Measurements from ENCODE around the gene SLC41A3.
"Not testable (repeated sequence)": the region's sequence is repeated elsewhere in the genome, so short reads cannot be mapped to it uniquely, and the experiment has no call there.

The SLC41A3 gene

DNA sequence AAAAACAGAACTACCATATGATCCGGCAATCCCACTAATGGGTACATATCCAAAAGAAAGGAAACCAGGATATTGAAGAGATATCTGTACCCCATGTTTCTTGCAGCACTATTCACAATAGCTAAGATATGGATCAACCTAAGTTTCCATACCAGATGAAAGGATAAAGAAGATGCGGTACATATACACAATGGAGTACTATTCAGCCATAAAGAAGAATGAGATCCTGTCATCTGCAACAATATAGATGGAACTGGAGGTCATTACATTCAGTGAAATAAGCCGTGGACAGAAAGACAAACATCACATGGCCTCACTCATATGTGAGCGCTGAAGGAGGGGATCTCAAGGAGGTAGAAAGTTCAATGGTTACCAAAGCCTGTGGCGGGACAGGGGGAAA, 3.0 kb downstream of the SLC41A3 start:
- no peak for DNase-seq

DNA sequence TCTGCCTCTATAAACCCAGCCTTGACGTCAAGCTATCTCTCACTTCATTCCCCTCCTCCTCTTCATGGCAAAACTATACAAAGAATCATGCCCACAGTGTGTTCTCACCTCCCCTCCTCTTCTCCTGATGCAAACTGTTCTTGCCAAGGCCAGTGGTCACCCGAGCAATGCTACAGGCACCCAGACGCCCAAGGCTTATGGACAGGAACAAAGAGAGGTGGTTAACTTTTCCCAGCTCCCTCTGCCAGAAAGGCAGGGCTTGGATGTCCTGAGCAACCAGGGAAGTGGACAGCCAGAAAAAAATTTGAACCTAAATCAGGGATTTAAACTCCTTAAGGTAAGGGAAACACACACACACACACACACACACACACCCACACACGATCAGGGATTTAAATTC, 5.1 kb downstream of the SLC41A3 start:
- DNase-seq: no peak

DNA sequence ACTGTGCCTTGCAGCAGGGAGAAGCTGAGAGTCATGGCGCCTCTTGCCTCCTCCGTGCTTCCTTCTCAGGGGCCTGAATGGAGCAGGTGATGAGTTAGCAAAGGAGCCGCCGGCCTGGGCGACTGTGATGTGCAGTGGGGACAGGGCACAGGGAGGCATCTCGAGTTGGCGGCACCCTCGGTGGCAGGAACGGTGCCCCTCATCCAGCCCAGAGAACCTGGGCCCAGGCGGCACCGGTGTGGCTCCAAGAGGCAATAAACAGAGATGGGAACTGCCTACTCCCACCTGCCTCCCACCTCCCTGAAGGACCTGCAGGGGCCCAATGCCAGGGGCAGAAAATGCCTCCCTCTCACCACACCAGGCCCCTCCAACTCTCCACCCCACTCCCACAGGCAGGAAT, 6.2 kb downstream of the SLC41A3 start:
- no peak for DNase-seq

DNA sequence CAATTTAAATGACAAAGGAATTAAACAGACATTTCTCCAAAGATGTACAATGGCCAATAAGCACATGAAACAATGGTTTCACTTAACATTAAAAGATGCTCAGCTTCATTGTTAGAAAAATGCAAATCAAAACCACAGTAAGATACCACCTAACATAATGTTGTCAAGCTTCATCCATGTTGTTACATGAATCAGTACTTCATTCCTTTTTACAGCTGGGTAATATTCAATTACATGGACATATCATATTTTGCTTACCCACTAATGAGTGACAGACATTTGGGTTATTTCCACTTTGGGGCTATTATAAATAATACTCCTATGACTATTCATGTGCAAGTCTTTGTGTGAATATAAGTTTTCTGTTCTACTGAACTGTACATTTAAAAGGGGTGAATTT, 7.8 kb downstream of the SLC41A3 start:
- DNase-seq: no peak

DNA sequence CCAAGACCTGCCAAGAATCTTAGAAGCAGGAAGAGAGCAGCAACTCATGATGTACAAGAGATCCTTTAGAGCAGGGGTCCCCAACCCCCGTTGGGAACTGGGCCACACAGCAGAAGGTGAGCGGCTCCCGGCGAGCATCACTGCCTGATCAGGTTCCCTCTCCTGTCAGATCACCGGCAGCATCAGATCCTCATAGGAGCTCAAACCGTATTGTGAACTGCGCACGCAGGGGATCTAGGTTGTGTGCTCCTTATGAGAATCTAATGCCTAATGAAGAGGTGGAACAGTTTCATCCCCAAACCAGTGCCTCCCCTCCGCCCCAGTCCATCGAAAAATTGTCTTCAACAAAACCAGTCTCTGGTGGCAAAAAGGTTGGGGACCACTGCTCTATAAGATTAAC, 13.8 kb downstream of the SLC41A3 start:
- DNase-seq: no peak

DNA sequence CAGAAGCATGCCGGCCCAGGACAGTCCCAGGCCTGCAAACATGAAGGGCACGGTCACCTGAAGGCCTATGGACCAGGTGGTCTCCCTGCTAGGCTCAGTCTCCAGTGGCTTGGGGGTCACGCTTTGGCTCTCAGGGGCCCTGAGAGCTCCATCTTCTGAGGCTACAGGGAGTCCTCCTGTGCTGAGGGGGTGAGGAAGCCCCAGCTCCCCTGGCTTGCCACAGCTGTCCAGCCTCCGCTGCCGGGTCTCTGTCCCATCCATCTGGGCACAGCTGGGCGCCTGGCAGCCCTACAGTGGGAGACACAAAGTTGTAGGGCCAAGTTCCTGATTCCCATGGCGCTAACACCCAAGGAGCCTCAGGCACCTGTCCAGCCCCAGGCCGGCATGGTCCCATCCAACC, 16.0 kb downstream of the SLC41A3 start:
- no peak for DNase-seq

DNA sequence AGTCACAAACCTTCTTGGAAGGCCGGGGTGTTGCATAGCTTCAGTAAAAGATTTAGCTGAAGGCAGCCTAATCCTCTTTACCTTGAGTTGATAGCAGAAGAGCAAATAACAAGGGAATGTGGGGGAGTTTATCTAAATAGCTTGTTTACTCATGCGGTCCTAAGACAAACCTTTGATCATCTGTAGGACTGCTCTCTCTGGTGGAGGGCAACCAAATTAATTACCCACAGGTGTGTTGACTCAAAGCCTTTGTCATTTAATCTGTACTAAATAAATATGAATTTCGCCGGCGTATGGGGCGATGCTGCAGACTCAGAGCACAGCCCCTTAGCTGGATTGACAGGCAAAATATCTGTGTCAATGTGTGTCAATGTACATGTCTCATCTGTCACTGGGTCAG, 17.2 kb downstream of the SLC41A3 start:
- DNase-seq: not testable (repeated sequence)

DNA sequence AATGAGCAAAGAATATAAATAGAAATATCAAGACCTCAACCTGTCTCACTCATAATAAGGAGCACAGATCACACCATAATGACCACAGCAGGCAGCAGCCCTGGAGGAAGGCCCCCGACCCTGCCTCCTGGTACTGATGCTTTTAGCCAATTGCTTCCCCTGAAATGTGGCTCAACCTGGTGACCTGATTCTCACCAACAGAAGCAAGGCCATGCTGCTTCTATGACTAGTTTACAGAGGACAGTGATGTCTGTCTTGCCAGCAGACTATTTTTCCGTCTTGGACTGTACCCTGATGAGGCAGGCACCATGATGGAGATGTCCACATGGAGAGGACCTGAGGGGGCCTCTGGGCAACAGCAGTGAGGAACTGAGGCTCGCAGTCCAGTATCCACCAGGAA, 18.0 kb downstream of the SLC41A3 start:
- no peak for DNase-seq

DNA sequence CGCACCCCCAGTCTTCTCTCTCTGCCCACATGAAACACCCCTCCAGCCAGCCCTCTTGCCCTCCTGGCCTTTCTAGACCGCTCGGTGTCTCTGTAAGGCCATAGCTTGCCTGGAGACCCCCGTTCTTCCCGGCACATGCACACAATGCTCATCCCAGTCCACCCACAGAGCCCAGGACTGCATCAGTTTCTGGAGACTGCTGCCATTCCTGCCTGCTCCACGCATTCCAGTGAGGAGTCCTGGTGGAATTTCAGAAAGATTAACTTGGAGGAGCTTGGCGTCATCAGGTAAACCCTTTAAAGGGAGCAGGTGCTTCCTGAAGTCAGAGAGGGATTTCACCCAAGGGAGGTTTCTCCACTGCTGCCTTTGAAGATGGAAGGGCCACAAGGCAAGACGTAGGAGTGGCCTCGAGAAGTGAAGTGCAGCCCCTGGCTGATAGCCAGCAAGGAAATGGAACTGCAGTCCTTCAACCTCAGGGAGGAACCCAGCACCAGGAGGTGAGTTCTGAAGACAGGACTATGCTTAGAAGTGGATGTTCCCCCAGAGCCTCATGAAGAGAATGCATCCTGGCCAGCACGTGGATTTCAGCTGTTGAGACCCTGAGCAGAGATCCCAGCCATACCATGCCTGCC, 19.2 kb downstream of the SLC41A3 start:
- no peak for DNase-seq

DNA sequence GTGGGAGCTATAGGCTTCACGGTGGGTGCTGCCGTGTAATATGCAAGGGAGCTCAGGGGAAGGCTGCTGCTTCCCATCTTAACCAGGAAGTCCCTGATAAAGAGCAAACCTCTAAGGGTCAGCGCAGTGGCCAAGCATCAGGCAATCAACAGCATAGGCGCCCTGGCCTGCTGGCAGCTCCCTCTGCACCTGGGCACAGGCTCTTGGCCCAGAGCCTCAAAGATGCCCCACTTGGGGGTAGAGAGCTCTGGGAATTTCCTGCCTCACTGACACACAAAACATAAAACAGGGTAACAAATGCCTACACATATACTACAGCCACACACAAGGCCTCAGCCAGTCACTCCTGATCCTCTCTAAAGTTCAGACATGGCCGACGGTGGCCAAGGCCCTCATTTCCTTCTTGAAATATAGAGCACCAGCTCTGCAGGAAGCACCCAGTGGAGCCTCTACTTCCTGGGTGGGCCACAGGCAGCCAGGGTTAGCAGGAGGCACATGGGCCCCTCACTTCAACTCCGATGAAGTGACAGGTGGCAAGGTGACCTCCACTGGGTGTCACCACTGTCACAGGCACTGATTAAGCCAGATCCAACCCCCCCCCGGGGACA, 20.5 kb downstream of the SLC41A3 start:
- no peak for DNase-seq

DNA sequence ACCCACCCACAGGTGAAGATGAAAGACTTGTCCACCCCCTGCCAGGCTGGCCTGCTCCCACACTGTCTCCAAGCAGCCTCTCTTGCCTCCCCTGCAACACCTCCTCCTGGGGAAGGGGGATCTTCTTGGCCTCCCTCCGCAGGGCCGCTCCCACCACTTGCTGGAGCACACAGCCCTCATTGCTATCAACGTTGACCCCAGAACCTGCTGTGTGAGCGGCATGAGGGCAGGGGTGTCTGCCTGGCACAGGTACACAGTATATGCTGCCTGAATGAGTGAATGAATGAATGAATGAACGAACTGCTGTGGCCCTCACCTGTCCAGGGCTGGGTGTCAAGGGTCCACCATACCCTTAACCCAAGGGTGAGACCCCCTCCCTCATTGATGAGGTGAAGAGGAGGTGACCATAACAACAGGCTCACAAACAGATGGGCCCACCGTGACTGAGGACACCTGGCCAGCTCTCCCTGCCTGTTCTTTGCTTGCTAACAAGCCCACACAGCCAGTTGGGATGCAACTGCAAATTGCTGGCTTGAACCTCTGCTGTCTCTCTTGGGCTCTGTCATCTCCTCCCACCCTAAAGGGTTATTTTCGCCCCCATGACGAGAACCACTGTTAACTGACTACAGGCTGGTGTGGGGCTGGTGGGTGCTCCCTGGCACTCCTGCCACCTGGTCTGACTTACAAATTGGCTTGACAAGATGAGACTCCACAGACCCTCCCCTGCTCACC, 22.5 kb downstream of the SLC41A3 start:
- no peak for DNase-seq

DNA sequence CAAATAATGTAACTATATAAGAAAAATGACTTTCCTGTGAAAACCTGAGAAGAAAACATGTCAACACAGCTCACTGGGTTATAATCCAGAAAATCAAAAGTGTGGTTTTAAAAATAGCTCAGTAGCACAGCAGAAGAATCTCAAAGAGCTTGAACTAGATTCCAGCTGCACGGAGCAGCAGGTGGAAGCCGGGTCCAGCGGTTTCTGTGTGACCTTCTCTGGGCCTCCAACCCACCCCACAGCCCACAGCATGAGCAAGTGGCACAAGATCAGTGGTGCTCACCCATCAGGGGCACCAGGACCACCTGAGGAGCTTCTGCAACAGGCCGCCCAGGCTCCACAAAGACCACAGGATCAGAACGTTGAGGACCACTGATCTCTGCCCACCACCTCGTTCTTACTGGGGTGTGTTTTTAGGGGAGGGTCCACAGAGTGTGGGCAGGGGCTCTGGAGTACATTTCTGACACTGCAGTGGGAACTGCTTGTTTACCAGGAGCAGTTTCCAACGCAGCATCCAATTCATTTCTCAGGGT, 23.2 kb downstream of the SLC41A3 start:
- no peak for DNase-seq

DNA sequence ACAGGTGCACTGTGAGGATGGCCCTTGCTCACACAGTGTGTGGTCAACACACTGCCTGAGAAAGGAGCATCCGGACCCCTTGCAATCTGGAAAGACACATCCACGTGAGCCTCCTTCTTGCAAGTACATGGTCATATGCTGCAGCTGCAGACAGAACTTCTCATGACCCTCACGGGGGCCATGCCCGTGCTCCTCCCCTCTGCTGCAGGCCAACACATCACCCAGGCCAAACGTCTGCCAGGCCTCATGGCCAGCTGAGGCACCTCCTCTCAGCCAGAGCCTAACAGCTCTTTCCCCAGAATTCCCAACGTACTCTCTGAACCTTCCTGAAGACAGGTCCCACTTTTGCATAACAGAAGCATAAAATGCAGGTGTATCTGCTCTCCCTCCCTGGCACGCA, 25.3 kb downstream of the SLC41A3 start:
- DNase-seq: no peak

DNA sequence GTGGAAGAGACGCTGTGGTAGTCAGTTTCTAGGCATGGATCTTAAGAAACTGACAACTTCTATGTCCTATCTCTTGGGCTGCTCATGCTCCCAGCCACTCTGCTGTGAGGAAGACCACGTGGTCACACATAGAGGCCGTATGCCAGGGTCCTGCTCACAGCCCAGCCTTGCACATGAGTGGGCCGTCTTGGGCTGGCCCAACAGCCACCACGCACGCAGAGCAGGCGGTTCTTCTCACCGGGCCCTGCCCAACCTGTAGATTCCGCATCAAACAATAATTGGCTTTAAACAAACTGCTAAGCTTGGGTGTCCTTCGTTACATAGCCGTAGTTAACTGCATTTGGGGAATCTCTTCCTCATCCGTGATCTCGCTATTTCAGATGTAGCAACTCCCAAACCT, 26.0 kb downstream of the SLC41A3 start:
- no peak for DNase-seq

DNA sequence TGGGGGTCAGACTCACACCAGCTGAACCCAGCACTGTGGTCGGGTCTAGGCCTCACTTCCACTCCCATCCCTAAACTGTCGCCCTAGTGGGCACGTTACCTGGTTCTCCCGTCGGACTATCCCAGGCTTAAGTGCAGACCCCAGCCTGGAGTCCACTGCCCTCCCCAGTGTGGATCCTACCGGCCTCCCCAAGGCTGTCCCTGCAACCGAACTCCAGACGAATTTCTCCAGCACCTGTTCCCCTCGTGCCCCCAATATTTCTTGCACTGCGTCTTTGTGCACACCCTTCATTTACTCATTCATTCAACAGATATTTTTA, 26.5 kb downstream of the SLC41A3 start:
- no peak for DNase-seq

DNA sequence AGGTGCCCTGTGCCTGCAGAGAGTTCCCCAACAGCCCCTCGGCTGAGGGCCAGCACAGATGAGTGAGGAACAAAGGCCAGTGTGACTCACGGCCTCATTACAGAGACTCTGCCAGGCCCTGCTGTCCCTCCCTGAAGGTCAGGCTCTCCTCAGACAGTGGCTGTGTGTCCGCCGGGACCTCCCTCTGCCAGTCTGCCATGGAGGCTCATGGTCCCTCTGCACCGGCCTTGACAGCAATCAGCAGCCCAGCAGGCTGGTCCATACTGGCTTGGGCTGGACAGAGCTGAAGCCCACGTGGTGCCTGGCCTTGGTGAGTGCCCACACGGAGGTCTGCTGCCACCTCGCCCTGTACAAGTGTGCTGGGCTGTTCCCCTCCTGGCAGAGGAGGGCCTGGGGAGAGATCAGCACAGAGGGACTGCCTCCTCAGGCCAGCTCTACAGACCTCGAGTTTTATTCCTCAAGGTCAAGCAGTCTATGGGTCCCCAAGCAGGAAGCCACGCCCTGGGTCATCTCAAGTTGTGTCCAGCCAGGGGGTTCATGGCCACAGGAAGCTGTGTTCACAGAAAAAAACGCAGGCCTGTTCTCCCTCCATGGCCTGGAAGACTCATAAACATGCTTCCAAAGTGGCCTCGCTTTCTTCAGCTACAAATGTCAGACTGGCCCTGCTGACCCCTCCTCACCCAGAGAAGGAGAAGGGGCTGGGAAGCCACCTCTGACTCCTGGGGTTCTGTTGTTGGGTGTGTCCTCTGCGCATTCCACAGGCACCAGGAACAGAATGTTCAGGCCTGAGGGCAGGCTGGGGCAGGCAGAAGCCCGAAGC, 27.0 kb downstream of the SLC41A3 start:
- DNase-seq: no peak

DNA sequence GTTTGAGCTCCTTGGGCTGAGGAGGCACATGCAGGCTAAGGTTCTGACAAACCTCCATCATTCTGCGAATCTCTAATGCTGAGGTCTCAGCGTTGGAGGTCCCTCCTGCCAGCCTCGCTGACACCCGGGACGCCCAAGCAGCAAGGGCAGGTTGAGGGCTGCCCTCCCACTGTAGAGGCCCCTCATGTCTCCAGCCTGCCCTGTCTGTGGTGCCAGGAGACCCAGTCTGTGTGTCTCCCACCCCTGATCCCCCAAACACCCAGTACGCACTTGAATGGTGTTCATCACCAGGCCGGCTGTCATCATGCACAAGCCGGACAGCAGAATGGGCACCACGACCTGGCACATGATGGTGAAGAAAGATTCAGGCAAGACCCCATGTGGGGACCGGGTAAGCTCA, 27.8 kb downstream of the SLC41A3 start:
- no peak for DNase-seq

DNA sequence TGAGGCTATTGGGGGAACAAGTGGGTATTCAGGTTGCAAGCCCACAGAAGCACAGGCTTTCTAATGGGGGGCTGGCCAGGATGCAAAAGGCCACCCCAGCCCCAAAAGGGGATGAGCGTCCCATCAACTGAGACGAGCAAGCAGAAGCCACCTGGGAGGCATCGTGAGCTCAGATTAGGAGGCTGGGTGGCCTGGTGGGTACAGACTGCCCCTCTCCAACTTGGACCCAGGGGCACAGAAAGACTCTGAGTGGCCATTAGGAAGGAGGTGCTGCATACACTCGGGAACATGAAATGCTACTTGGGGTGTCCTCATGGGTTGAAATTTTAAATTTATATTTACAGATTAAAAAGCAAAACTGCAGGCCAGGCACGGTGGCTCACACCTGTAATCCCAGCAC, 29.1 kb downstream of the SLC41A3 start:
- DNase-seq: no peak

DNA sequence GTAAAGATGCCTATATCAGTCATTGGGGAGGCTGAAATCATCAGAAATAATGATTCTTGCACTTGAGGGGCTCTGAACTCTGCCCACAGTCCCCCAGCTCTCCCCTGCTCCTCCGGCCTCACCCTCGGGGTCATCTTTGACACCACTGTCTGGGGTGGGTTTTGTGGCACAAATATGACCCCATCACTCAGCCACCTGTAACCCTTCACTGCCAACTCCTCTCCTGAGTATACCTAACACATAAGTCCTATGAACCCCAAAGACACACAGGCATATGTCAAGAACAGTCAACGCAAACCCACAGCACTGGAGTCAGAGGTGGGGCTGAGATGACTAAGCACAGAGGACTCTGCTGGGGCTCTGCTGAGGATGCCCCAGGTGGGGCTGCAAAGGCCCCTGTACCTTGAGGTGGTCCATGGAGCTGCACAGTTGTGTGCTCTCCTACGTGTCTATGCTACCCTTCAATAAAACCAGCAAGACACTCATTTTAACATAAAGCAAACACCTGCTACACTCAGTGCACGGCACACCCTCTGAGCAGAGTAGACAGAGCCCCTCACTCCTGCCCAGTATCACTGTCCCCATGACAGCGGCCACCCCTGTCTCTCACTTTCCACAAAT, 29.9 kb downstream of the SLC41A3 start:
- no peak for DNase-seq

DNA sequence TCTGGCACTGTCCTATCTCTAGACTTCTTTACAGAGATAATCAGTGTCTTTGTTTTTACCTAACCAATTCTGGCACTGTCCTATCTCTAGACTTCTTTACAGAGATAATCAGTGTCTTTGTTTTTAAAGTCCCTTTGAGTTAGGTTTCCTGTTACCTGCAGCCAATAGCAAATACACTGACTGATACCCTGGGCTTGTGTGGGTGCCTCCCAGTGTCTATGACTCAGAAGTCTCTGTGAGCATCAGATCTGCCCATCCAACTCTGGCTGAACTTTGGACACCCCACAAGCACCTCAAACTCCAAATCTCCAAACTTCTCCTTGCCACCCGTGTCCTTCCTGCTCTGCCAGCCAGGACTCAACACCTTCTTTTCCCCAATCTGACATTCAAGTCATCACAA, 30.4 kb downstream of the SLC41A3 start:
- DNase-seq: no peak

DNA sequence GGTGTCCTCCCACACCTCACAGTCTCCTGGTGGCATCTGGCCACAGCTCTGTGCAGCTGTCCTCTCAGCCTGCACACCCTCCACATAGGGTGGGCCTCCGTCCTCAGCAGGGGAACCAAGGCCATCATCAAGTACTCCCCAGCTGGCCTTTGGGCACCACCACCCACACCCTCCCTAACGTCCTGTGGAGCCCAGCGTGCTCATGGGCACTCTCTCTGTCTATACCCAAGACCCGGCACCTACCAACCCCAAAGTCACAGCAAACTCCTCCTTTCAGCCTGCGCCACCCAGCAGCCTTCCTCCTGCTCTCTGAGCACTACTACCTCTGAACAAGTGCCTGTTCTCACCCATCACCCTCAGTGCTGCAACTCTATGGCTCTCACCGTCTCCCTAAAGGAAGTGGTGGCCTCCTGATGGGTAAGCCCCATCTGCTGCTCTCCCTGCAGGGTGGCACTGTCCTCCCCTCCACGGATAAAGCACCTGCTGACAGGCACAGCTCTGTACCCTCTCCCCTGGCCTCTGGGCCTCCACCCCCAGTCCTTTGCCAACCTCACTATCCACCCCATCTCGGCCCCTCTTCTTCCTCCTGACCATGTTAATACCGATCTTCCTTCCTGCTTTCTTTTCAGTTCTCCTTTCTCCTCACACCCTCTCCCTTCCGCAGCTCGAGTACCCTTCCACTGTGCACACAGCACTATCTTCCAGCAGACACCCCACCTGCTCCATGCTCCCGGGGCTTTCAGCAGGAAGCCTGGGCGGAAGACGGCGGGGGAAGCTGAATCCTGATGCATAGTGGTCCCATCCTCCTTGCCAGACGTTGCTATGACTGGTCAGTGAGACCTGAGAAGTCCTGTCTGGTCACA, 31.5 kb downstream of the SLC41A3 start:
- DNase-seq: no peak

DNA sequence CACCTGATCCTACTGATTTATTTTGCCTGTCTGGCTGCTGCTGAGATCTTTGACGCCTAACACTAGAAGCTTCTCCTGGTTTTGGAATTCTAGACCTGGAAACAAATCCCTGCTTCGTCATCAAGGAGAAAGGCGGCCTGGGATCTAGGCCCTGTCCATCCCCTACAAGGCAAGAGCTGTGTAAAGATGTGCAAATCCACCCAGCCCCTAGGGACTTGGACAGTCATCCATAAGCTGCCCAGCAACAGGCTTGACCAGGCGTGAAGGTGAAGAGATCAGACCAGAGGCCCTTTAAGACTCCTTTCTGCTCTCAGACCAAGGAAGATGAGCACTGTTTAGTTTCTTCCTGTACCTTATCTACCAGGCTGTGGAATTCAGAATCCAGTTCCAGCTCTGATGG, 32.2 kb downstream of the SLC41A3 start:
- DNase-seq: no peak

Data from activated CD4-positive, alpha-beta T cell treated with anti-CD3 and anti-CD28 coated beads, Interleukin-2, amount 50 U/mL, for 4 hours (primary cell).